Dedifferentiated amniotic fluid mesenchymal stem cell (primary cell): Measurements from ENCODE around the gene PTPN23.
"Not testable (repeated sequence)": the region's sequence is repeated elsewhere in the genome, so short reads cannot be mapped to it uniquely, and the experiment has no call there.

ENCODE experiments used
- DNase-seq: peaks from one replicate; pipeline ENCODE4 v3.0.0-alpha.2; 2016; ENCODE audit errors: extremely low spot score

Gene PTPN23

GRCh38 chr3:47370020-47370419, 10.8 kb upstream of the PTPN23 start:
- DNase-seq = not testable (repeated sequence)

GRCh38 chr3:47370887-47371697, 9.7 kb upstream of the PTPN23 start:
- DNase-seq = no peak

GRCh38 chr3:47374587-47374986, 6.2 kb upstream of the PTPN23 start:
- DNase-seq = no peak

GRCh38 chr3:47376393-47376792, 4.4 kb upstream of the PTPN23 start:
- DNase-seq = no peak

GRCh38 chr3:47377186-47377585, 3.6 kb upstream of the PTPN23 start:
- DNase-seq = no peak

- DNase-seq = no peak
Observed at GRCh38 chr3:47378869-47379268, 2.0 kb upstream of the PTPN23 start.

- no peak for DNase-seq
Observed at GRCh38 chr3:47379411-47379899, 1.4 kb upstream of the PTPN23 start.

- DNase-seq = no peak
Observed at GRCh38 chr3:47380026-47380600, 708 bp upstream of the PTPN23 start.

GRCh38 chr3:47381317-47382157, 716 bp downstream of the PTPN23 start:
- peak; percentile 80 for DNase-seq

- DNase-seq = no peak
Observed at GRCh38 chr3:47384425-47384824, 3.6 kb downstream of the PTPN23 start.

GRCh38 chr3:47385007-47385406, 4.2 kb downstream of the PTPN23 start:
- DNase-seq = no peak

GRCh38 chr3:47385796-47386195, 5.0 kb downstream of the PTPN23 start:
- no peak for DNase-seq

- no peak for DNase-seq
Observed at GRCh38 chr3:47392933-47393332, 12.1 kb downstream of the PTPN23 start.

GRCh38 chr3:47394140-47394870, 13.5 kb downstream of the PTPN23 start:
- no peak for DNase-seq

- no peak for DNase-seq
Observed at GRCh38 chr3:47394881-47395280, 14.1 kb downstream of the PTPN23 start.

- DNase-seq = peak; percentile 62
Observed at GRCh38 chr3:47398228-47398627, 17.4 kb downstream of the PTPN23 start.

- DNase-seq = no peak
Observed at GRCh38 chr3:47399016-47399415, 18.2 kb downstream of the PTPN23 start.

GRCh38 chr3:47399531-47400270, 18.9 kb downstream of the PTPN23 start:
- no peak for DNase-seq

- DNase-seq = no peak
Observed at GRCh38 chr3:47404431-47404876, 23.6 kb downstream of the PTPN23 start.

GRCh38 chr3:47404955-47405790, 24.4 kb downstream of the PTPN23 start:
- peak; percentile 66 for DNase-seq
